ENCODE measurements around the gene AMPD3.

Gene AMPD3

DNA sequence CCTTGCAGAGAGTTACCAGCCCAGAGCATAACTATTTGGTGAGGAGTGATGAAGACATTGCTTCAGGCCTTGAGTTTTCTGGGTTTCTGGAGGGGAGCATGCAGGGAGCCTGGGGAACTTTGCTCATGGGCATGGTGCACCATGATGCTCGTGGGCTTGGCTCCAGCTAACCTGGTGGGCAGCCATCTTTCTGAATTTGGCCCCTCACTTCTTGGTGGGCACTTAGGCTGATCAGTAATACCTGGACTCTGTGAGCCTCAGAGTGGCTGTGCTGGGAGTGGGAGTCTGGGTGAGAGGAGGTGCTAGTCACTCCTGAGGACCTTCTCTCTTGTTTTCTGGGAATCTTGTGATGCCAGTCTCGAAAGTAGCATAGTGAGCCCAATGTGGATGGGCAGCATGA, 30.6 kb downstream of the AMPD3 start:
- no peaks in the 10 kb centered on the region for H3K36me3 ChIP-seq (ENCODE audit: insufficient read depth, low read length)
- TF ChIP-seq EZH2 (IDR thresholded peaks at IDR 0.05) (no peak), POLR2AphosphoS5 (IDR thresholded peaks at IDR 0.05; ENCODE audit: borderline replicate concordance, low read depth, low read length) (no peak), FOXP2 (optimal IDR thresholded peaks at IDR 0.05; ENCODE audit: control extremely low read depth, extremely low read length, insufficient read depth) (no peak)
- no peak overlapping the region for H3K9ac ChIP-seq (ENCODE audit: insufficient read length)
- H3K9me3 ChIP-seq (ENCODE audit: low read depth, low read length), result no peaks in the 10 kb centered on the region
- no peak for DNase-seq (ENCODE audit: low read depth, low spot score)
- no peak overlapping the region for H3K4me3 ChIP-seq
- no peak overlapping the region for H3K27ac ChIP-seq

DNA sequence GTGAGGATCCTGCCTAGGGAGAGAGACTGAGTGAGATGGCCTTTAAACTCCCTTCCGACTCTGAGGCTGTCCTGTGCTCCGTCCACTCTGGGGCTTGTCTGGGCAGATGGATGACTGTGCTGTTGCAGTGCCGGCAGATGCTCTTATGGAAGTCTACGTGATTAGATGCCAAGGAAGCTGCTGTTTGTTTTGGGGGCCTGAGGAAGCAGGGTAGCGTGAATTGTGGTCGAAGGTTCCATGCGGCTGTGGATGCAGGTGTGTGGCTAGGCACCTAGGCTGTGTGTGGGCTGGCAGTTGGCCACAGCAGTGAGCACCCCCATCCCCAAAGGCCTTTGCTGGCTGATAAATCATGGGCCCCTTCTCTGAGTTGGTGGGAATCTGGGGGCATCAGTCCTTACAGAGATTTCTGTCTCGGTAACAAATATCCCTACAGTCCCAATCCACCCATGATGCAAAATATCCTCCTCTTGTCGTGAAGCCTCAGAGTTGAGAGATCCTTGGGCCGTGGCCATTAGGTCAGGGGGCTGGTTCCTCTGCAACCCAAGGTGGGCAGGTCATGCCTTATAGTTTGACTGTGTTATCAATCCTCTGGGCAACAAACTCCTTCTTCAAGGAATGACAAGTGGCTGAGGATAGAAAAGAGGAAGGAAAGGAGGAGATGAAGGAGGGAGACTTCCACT, 31.2 kb downstream of the AMPD3 start:
- TF ChIP-seq POLR2AphosphoS5 (IDR thresholded peaks at IDR 0.05; ENCODE audit: borderline replicate concordance, low read depth, low read length) (no peak), EZH2 (IDR thresholded peaks at IDR 0.05) (no peak), FOXP2 (optimal IDR thresholded peaks at IDR 0.05; ENCODE audit: control extremely low read depth, extremely low read length, insufficient read depth) (no peak)
- DNase-seq (ENCODE audit: low read depth, low spot score), result no peak
- Histone ChIP-seq H3K27ac (no peak overlapping the region), H3K9ac (ENCODE audit: insufficient read length) (no peak overlapping the region), H3K4me3 (no peak overlapping the region), H3K9me3 (ENCODE audit: low read depth, low read length) (no peaks in the 10 kb centered on the region), H3K36me3 (ENCODE audit: insufficient read depth, low read length) (no peaks in the 10 kb centered on the region)

DNA sequence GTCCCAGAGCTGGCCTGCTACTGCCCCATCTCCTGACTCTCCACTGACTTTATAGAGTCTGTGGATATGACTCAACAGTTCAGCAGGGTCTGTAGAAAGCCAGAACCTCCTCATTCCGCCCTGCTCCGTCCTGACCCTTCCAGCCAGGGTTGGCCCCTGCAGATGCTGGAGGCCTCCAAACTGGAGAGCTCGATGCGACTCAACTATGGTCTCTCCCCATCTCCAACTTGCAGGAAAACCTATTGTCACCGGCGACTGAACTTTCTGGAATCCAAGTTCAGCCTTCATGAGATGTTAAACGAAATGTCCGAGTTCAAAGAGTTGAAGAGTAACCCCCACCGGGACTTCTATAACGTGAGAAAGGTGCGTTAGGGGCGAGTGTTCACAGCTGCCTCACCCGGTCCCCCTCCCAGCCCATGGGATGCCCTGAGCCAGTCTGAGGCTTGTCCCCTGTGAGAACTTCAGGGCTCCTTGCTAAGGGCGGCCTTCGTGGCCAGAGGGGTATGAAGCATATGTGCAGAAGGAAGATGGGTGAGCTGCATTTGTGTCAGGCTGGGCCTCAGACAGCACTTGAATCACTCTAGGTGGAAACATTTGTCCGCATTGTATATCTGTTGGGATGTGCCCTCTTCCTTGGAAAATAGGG, 32.1 kb downstream of the AMPD3 start:
- no peak overlapping the region for H3K9ac ChIP-seq (ENCODE audit: insufficient read length)
- no peaks in the 10 kb centered on the region for H3K9me3 ChIP-seq (ENCODE audit: low read depth, low read length)
- TF ChIP-seq POLR2AphosphoS5 (IDR thresholded peaks at IDR 0.05; ENCODE audit: borderline replicate concordance, low read depth, low read length) (no peak), EZH2 (IDR thresholded peaks at IDR 0.05) (no peak), FOXP2 (optimal IDR thresholded peaks at IDR 0.05; ENCODE audit: control extremely low read depth, extremely low read length, insufficient read depth) (no peak)
- H3K27ac ChIP-seq, result no peak overlapping the region
- no peaks in the 10 kb centered on the region for H3K36me3 ChIP-seq (ENCODE audit: insufficient read depth, low read length)
- DNase-seq (ENCODE audit: low read depth, low spot score), result no peak
- no peak overlapping the region for H3K4me3 ChIP-seq

GRCh38 chr11:10488121-10488933, 33.3 kb downstream of the AMPD3 start:
- Histone ChIP-seq H3K9ac (ENCODE audit: insufficient read length) (no peak overlapping the region), H3K27ac (no peak overlapping the region), H3K4me3 (no peak overlapping the region), H3K36me3 (ENCODE audit: insufficient read depth, low read length) (no peaks in the 10 kb centered on the region), H3K9me3 (ENCODE audit: low read depth, low read length) (no peaks in the 10 kb centered on the region)
- DNase-seq (ENCODE audit: low read depth, low spot score), result no peak
- TF ChIP-seq POLR2AphosphoS5 (IDR thresholded peaks at IDR 0.05; ENCODE audit: borderline replicate concordance, low read depth, low read length) (no peak), FOXP2 (optimal IDR thresholded peaks at IDR 0.05; ENCODE audit: control extremely low read depth, extremely low read length, insufficient read depth) (no peak), EZH2 (IDR thresholded peaks at IDR 0.05) (no peak)

- Histone ChIP-seq H3K27ac (no peak overlapping the region), H3K9ac (ENCODE audit: insufficient read length) (no peak overlapping the region), H3K4me3 (no peak overlapping the region), H3K36me3 (ENCODE audit: insufficient read depth, low read length) (no peaks in the 10 kb centered on the region), H3K9me3 (ENCODE audit: low read depth, low read length) (no peaks in the 10 kb centered on the region)
- TF ChIP-seq FOXP2 (optimal IDR thresholded peaks at IDR 0.05; ENCODE audit: control extremely low read depth, extremely low read length, insufficient read depth), result no peak
- TF ChIP-seq EZH2 (IDR thresholded peaks at IDR 0.05), result no peak
- TF ChIP-seq POLR2AphosphoS5 (IDR thresholded peaks at IDR 0.05; ENCODE audit: borderline replicate concordance, low read depth, low read length), result no peak
- no peak for DNase-seq (ENCODE audit: low read depth, low spot score)
Measured at GRCh38 chr11:10488934-10489691, 34.0 kb downstream of the AMPD3 start.

- no peak for DNase-seq (ENCODE audit: low read depth, low spot score)
- Histone ChIP-seq H3K9ac (ENCODE audit: insufficient read length) (no peak overlapping the region), H3K9me3 (ENCODE audit: low read depth, low read length) (no peaks in the 10 kb centered on the region), H3K36me3 (ENCODE audit: insufficient read depth, low read length) (no peaks in the 10 kb centered on the region), H3K4me3 (no peak overlapping the region), H3K27ac (no peak overlapping the region)
- no peak for TF ChIP-seq FOXP2 (optimal IDR thresholded peaks at IDR 0.05; ENCODE audit: control extremely low read depth, extremely low read length, insufficient read depth)
- no peak for TF ChIP-seq EZH2 (IDR thresholded peaks at IDR 0.05)
Measured at GRCh38 chr11:10490032-10490397, 35.0 kb downstream of the AMPD3 start.

- Histone ChIP-seq H3K9me3 (ENCODE audit: low read depth, low read length) (no peaks in the 10 kb centered on the region), H3K4me3 (no peak overlapping the region), H3K36me3 (ENCODE audit: insufficient read depth, low read length) (no peaks in the 10 kb centered on the region), H3K27ac (no peak overlapping the region), H3K9ac (ENCODE audit: insufficient read length) (no peak overlapping the region)
- no peak for DNase-seq (ENCODE audit: low read depth, low spot score)
- TF ChIP-seq FOXP2 (optimal IDR thresholded peaks at IDR 0.05; ENCODE audit: control extremely low read depth, extremely low read length, insufficient read depth) (no peak), POLR2AphosphoS5 (IDR thresholded peaks at IDR 0.05; ENCODE audit: borderline replicate concordance, low read depth, low read length) (no peak)
Measured at GRCh38 chr11:10490398-10491241, 35.6 kb downstream of the AMPD3 start.
